HK-2 (cell line): ENCODE data around the gene TBC1D10A.

Experiments used
- DNase-seq: peaks from one replicate; pipeline ENCODE4 v3.0.0-alpha.2; 2018; ENCODE audit not compliant: unreplicated experiment

Gene TBC1D10A

GRCh38 chr22:30248484-30248883 lies 78.3 kb downstream of the TBC1D10A start:
- DNase-seq = no peak

GRCh38 chr22:30247974-30248373 lies 78.8 kb downstream of the TBC1D10A start:
- DNase-seq = no peak

GRCh38 chr22:30247561-30247960 lies 79.2 kb downstream of the TBC1D10A start:
- DNase-seq = no peak

GRCh38 chr22:30246814-30247376 lies 79.8 kb downstream of the TBC1D10A start:
- DNase-seq = no peak

GRCh38 chr22:30245985-30246813 lies 80.5 kb downstream of the TBC1D10A start, which contains the start of gene LIF:
TSS of gene LIF (minus strand) at chr22:30246759. CDS start at chr22:30246695, 64 bp downstream.
- no peak for DNase-seq

- no peak for DNase-seq
Measured at GRCh38 chr22:30245181-30245984, 81.4 kb downstream of the TBC1D10A start.

- DNase-seq = no peak
Measured at GRCh38 chr22:30244641-30245040, 82.1 kb downstream of the TBC1D10A start.

- DNase-seq = no peak
Measured at GRCh38 chr22:30244066-30244465, 82.7 kb downstream of the TBC1D10A start.

- DNase-seq = no peak
Measured at GRCh38 chr22:30243661-30244060, 83.1 kb downstream of the TBC1D10A start.
